Activated CD8-positive, alpha-beta memory T cell treated with anti-CD3 and anti-CD28 coated beads, Interleukin-2, amount 10 ng/mL, durations not matched to agents 7 days and 5 days (primary cell): ENCODE measurements around the gene MEF2A. TPM values are rescaled to one million over a fixed set of nuclear protein-coding genes. Genes with fewer than 3 reads are reported as not detected.
A peak's percentile ranks its signal among the peaks of the same experiment; 100 is the strongest.
"Not testable (repeated sequence)": the region's sequence is repeated elsewhere in the genome, so short reads cannot be mapped to it uniquely, and the experiment has no call there.

ENCODE experiments used
- ATAC-seq: fragments of 150-1000 bp; cut with Tn5 transposase; one replicate; pipeline ENCODE4 v1.10.0; 2021; ENCODE audit warnings: moderate library complexity
- CTCF ChIA-PET: fragments of 350-600 bp; sonication (Branson Sonifier 250); formaldehyde crosslinking; loops from one replicate; lab custom pipeline; 2021; ENCODE audit warnings: antibody characterized with exemption; lab: Charles Lee
- DNase-seq: peaks from one replicate; pipeline ENCODE4 v3.0.0-alpha.2; 2020
- H3K27ac Mint-ChIP-seq: one replicate; pipeline ENCODE4 v1.8.0; 2021; ENCODE audit warnings: mild to moderate bottlenecking, mixed read lengths
- H3K27me3 Mint-ChIP-seq: one replicate; pipeline ENCODE4 v1.8.0; 2021; ENCODE audit warnings: mixed read lengths
- H3K36me3 Mint-ChIP-seq: one replicate; pipeline ENCODE4 v1.8.0; 2021; ENCODE audit warnings: mild to moderate bottlenecking, mixed read lengths
- H3K4me1 Mint-ChIP-seq: one replicate; pipeline ENCODE4 v1.8.0; 2021; ENCODE audit warnings: mixed read lengths
- H3K4me3 Mint-ChIP-seq: one replicate; pipeline ENCODE4 v1.8.0; 2021; ENCODE audit warnings: mild to moderate bottlenecking, moderate library complexity, mixed read lengths
- H3K9me3 Mint-ChIP-seq: one replicate; pipeline ENCODE4 v1.8.0; 2022; ENCODE audit warnings: low read depth, mixed read lengths
- total RNA-seq, 2 experiments: library from RNA; stranded (reverse); gene quantifications; one replicate each; pipeline ENCODE4 v1.2.3, GENCODE V29; 2021

Gene MEF2A
- total RNA-seq, 2 experiments from 2014 or later: 20.4 to 23.4 TPM

DNA sequence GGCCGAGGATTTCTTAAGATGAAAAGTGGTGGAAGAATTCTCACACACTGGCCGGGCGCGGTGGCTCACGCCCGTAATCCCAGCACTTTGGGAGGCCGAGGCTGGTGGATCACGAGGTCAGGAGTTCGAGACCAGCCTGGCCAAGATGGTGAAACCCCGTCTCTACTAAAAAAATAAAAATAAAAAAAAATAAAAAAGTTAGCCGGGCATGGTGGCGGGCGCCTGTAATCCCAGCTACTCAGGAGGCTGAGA lies 168.2 kb downstream of the MEF2A start:
- H3K9me3 Mint-ChIP-seq, H3K36me3 Mint-ChIP-seq: not testable (repeated sequence)
- CTCF ChIA-PET: interaction anchor here (2.0 to 2.6 kb wide), 2 partner anchors 23 to 461 kb away, joined by 12 to 14 read pairs; no protein-coding TSS in a partner anchor

DNA sequence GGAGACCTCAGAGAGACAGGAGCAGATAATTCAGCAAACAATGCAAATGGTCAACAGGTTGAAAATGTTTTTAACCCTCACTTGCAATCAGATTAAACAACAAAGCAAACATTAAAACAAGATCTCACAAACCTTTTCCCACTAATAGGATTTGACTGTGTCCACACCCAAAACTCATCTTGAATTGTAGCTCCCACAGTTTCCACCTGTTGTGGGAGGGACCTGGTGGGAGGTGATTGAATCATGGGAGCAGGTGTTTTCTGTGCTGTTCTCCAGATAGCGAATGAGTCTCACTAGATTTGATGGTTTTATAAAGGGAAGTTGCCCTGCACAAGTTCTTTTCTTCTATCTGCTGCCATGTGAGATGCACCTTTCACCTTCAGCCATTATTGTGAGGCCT lies 168.8 kb downstream of the MEF2A start:
- DNase-seq: no peak
- CTCF ChIA-PET: interaction anchor here (1.8 to 2.6 kb wide), 2 partner anchors 22 to 448 kb away, joined by 4 to 12 read pairs; no protein-coding TSS in a partner anchor
- Mint-ChIP-seq H3K27ac (peak overlapping the region; percentile 46), H3K4me1 (peaks cover 26% of the 10 kb centered on the region), H3K4me3 (peak overlapping the region; percentile 13), H3K36me3 (no peaks in the 10 kb centered on the region), H3K9me3 (no peaks in the 10 kb centered on the region), H3K27me3 (no peaks in the 10 kb centered on the region)
- ATAC-seq: no peak

More for the DNA sequence above, 168.2 kb downstream of the MEF2A start:
- Mint-ChIP-seq H3K4me3 (peak overlapping the region; percentile 75), H3K27ac (peak overlapping the region; percentile 85), H3K4me1 (peaks cover 26% of the 10 kb centered on the region)
- not testable (repeated sequence) for DNase-seq, ATAC-seq, H3K27me3 Mint-ChIP-seq

DNA sequence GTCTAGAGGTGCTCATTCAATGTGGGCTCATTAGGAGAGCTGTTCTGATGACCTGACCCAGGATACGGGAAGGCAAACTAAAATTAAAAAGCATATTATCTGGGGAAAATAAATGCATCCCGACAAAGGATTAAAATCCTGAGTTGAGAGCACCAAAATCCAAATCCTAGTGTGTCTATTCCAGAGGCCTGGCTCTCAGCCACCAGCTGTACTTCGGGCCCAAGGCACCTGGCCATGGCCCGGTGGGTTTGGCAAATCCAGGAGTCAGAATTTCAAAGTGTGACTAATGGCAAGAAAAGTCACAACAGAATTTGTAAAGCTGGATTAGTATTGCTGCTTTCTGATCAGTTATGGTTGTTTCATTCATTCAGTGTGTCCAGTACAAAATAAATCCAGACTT lies 170.1 kb downstream of the MEF2A start:
- H3K27ac Mint-ChIP-seq: no peak overlapping the region
- H3K4me1 Mint-ChIP-seq: peaks cover 22% of the 10 kb centered on the region
- no peaks in the 10 kb centered on the region for H3K9me3 Mint-ChIP-seq
- DNase-seq (no peak), ATAC-seq (no peak)
- CTCF ChIA-PET: interaction anchor here (0.9 to 1.8 kb wide), 2 partner anchors 89 to 449 kb away, joined by 3 to 4 read pairs; no protein-coding TSS in a partner anchor
- no peaks in the 10 kb centered on the region for H3K36me3 Mint-ChIP-seq
- no peak overlapping the region for H3K4me3 Mint-ChIP-seq
- no peaks in the 10 kb centered on the region for H3K27me3 Mint-ChIP-seq

DNA sequence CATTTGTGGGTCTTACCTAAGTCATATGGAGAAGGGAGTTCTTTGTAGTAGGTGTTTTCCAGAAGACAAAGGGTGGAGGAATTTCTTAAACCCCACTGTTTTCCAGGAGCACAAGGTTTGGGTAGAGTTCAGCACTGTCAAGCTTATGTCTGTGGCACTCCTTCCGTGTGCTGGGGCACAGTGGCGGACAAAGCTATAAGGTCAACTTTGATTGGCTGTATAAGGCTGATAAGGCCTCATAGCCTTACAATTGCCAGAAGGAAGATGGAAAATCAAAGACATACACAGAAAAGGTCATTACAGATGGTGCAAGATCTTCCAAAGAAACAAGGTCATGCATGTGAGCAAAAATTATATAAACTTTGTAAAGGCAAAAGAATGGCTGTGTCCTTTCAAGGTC lies 170.9 kb downstream of the MEF2A start:
- CTCF ChIA-PET: interaction anchor here (0.9 kb wide), 2 partner anchors 90 to 464 kb away, joined by 3 read pairs; no protein-coding TSS in a partner anchor
- peaks cover 17% of the 10 kb centered on the region for H3K4me1 Mint-ChIP-seq
- no peaks in the 10 kb centered on the region for H3K27me3 Mint-ChIP-seq
- H3K9me3 Mint-ChIP-seq: no peaks in the 10 kb centered on the region
- no peaks in the 10 kb centered on the region for H3K36me3 Mint-ChIP-seq
- no peak overlapping the region for H3K27ac Mint-ChIP-seq
- no peak overlapping the region for H3K4me3 Mint-ChIP-seq
- DNase-seq (no peak), ATAC-seq (no peak)

DNA sequence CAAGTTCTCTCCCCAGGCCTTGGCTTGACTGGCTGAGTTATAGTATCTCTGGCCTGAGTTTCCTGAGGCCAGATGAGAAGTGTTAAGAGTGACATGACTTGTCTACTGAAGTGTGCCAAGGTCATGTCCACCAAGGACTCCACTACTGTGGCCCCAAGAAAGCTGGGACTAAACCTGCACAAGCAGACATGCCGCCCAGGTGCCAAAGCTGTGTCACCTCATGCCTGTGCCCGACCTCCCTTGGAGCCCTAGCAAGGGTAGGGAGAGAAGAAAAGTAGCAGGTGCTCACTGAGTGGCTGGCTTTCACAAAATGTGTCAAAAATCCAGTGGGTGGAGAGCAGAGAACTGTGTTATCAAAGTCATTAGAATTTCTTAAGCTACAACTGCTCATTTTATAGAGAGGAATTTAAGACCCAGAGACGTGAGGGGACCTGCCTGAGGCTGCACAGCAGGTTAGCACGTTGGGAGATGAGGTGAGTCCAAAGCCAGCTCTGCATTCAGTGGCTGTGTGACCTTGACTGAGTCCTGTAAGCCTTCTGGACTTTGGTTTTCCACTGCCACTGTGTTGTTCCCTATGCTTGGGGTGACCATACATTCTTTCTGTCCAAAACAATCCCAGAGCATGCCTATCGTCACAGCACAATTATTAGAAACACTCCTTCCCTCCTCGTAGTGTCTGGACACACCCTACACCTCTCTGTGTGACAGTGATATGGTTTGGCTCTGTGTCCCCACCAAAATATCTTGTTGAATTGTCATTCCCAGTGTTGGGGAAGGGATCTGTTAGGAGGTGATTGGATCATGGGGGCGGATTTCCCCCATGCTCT lies 172.4 kb downstream of the MEF2A start:
- Mint-ChIP-seq H3K27me3 (no peaks in the 10 kb centered on the region), H3K4me1 (peaks cover 9% of the 10 kb centered on the region), H3K27ac (no peak overlapping the region), H3K9me3 (no peaks in the 10 kb centered on the region), H3K36me3 (no peaks in the 10 kb centered on the region), H3K4me3 (no peak overlapping the region)
- DNase-seq (no peak), ATAC-seq (no peak)
- CTCF ChIA-PET: no interaction called here

DNA sequence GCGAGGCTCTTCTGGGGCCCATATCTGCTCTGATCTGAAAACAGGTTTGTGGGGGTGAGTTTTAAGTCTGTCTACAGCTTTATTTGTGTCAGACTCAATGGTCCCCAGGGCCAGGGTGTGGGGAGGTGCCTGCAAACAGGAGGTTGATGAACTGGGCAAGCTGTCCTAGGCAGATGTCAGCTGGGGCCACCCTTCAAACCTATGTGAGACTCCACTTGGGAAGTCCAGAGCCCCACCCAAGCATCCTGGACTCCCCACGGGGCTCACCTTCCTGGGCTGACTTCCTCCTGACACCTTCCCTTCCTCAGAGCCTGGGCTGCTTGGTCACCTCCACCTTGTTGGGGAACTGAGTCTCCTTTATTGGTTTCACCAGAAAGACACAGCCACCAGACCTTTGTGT lies 176.1 kb downstream of the MEF2A start:
- CTCF ChIA-PET: interaction anchor here (1.7 kb wide), 1 partner anchor 37 kb away, joined by 5 read pairs; no protein-coding TSS in a partner anchor
- Mint-ChIP-seq H3K4me1 (no peaks in the 10 kb centered on the region), H3K4me3 (no peak overlapping the region), H3K36me3 (no peaks in the 10 kb centered on the region), H3K27me3 (peaks cover 6% of the 10 kb centered on the region), H3K9me3 (no peaks in the 10 kb centered on the region), H3K27ac (no peak overlapping the region)
- DNase-seq (no peak), ATAC-seq (no peak)

DNA sequence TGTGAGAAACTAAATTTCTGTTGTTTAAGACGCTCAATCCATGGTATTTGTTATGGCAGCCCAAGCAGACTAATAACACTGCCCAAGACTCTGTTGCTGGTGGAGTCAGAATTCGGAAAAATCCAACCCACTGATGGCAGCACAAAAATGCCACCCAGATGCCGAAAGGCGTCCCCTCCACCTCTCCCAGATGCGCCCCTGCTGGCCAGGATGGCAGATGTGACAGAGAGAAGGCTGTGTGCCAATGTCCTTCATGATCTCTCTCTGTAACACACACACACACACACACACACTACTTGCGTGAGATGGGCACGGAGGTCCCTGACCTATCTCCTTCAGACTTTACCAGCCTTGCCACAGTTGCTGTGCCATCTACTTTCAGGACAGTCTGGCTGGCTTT lies 178.4 kb downstream of the MEF2A start:
- no peaks in the 10 kb centered on the region for H3K36me3 Mint-ChIP-seq
- H3K27me3 Mint-ChIP-seq: peaks cover 6% of the 10 kb centered on the region
- H3K4me1 Mint-ChIP-seq: no peaks in the 10 kb centered on the region
- no peak overlapping the region for H3K27ac Mint-ChIP-seq
- H3K9me3 Mint-ChIP-seq: no peaks in the 10 kb centered on the region
- CTCF ChIA-PET: no interaction called here
- ATAC-seq (no peak), DNase-seq (no peak)
- H3K4me3 Mint-ChIP-seq: no peak overlapping the region

DNA sequence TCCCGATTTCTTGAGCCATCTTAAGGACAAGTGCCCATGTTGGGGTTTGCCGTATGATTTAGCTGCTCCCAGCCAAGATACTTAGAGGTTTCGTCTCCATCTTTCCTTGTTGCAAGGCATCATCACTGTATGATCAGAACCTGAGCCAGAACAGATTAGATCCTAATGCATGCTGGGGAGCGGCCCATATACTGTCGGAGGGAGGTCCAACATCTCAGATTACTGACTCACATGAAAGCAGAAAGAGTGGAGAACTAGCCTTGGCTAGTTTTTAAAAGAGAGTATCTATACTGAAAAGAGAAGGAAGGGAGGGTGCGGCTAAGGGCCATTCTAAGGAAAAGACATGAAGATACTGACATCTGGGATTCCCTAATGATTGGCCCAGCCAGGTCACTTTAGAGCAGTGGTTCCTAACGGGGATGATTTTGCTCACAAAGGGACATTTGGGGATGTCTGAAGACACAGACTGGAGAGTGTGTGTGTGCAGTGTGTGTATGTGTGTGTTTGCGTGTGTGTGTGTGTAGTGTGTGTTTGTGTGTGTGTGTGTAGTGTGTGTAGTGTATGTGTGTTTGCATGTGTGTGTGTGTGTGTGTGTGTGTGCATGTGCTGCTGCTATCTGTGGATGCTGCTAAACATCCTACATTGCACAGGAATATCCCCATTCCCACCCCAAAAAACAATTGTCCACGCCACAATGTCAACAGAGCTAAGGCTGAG lies 179.7 kb downstream of the MEF2A start:
- Mint-ChIP-seq H3K27ac (no peak overlapping the region), H3K36me3 (no peaks in the 10 kb centered on the region), H3K9me3 (no peaks in the 10 kb centered on the region), H3K4me1 (no peaks in the 10 kb centered on the region), H3K4me3 (no peak overlapping the region), H3K27me3 (peaks cover 6% of the 10 kb centered on the region)
- CTCF ChIA-PET: no interaction called here
- ATAC-seq (no peak), DNase-seq (no peak)

DNA sequence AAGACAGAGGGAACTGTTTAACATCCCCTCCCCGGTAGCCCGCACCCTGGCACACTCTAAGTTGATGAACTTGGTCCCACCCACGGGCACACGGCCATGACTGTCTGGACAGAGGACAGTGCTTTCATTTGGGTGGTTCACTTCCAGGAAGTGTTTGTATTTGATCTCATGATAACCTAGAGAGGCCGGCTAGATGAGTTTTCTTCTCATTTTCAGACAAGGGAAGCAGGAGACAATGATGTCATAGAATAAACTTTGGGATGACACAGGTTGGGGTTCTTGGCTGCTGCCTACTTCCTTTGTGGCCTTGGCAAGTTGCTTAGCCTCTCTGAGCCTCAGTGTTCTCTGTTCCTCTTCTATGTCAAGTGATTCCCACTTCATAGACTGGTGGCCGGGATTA lies 183.6 kb downstream of the MEF2A start:
- Mint-ChIP-seq H3K9me3 (no peaks in the 10 kb centered on the region), H3K4me3 (no peak overlapping the region), H3K27me3 (peaks cover 6% of the 10 kb centered on the region), H3K36me3 (no peaks in the 10 kb centered on the region), H3K27ac (no peak overlapping the region), H3K4me1 (no peaks in the 10 kb centered on the region)
- ATAC-seq (no peak), DNase-seq (no peak)
- CTCF ChIA-PET: no interaction called here

DNA sequence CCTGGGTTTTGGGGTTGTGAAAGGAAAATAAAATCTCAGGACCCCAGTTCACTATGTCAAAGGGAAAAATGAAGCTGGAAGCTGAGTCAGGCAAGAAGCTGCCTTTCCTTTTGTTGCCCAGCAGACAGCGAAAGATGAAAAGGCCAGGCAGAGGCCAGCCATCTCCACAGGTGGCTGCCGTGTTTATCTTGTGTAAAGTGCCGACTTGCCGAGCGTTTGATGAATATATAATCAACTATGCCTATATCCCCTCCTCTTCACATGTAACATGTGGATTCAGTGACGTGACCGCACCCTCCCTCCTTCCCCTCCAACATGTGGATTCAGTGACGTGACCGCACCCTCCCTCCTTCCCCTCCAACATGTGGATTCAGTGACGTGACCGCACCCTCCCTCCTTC lies 184.5 kb downstream of the MEF2A start:
- ATAC-seq, H3K9me3 Mint-ChIP-seq, DNase-seq, CTCF ChIA-PET, H3K4me1 Mint-ChIP-seq, H3K4me3 Mint-ChIP-seq, H3K27me3 Mint-ChIP-seq, H3K36me3 Mint-ChIP-seq, H3K27ac Mint-ChIP-seq: not testable (repeated sequence)

DNA sequence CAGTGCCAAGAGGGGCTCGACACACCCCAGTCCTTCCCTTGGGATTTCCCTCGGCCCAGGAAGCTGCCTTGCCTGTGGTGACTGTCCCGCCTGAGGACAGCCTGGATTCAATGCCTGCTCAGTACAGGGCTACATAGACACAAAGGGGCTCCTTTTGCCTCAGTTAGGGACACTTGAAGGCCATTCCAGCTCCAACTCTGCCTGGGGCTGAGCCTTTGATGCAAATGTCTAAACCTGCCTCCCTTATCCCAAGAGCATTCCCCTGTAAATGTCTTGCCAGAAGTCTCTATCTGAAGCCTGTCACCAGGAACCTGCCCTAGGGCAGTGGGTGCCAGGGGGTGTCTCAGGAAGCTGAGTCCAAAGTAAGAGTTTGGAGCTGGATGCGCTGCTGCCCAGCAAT lies 186.8 kb downstream of the MEF2A start:
- no peaks in the 10 kb centered on the region for H3K36me3 Mint-ChIP-seq

DNA sequence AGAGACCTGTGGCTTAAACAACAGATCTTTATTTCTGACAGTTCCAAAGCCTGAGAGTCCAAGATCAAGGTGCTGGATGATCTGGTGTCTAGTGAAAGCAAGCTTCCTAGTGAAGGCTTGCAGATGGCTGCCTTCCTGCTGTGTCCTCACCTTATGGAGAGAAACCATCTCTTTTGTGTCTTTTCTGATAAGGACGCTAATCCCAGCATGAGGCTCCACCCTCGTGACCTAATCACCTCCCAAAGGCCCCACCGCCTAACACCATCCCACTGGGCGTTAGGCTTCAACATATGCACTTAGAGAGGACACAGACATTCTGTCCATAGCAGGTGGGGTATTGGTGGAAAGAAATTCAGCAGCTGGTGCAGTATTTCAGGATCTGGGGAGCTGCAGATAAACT lies 187.3 kb downstream of the MEF2A start:
- DNase-seq (no peak), ATAC-seq (no peak)
- Mint-ChIP-seq H3K4me3 (no peak overlapping the region), H3K36me3 (no peaks in the 10 kb centered on the region), H3K27ac (no peak overlapping the region), H3K9me3 (no peaks in the 10 kb centered on the region), H3K4me1 (peaks cover 6% of the 10 kb centered on the region), H3K27me3 (peaks cover 3% of the 10 kb centered on the region)
- CTCF ChIA-PET: interaction anchor here (0.9 to 2.6 kb wide), 4 partner anchors 49 to 498 kb away, joined by 3 to 12 read pairs (median 4); no protein-coding TSS in a partner anchor

More for the DNA sequence above, 186.8 kb downstream of the MEF2A start:
- H3K27ac Mint-ChIP-seq: no peak overlapping the region
- H3K4me1 Mint-ChIP-seq: peaks cover 6% of the 10 kb centered on the region
- CTCF ChIA-PET: interaction anchor here (1.0 to 1.3 kb wide), 2 partner anchors 48 to 497 kb away, joined by 3 to 5 read pairs; no protein-coding TSS in a partner anchor
- DNase-seq: no peak
- no peak for ATAC-seq
- no peaks in the 10 kb centered on the region for H3K9me3 Mint-ChIP-seq
- H3K4me3 Mint-ChIP-seq: no peak overlapping the region
- H3K27me3 Mint-ChIP-seq: peaks cover 2% of the 10 kb centered on the region

DNA sequence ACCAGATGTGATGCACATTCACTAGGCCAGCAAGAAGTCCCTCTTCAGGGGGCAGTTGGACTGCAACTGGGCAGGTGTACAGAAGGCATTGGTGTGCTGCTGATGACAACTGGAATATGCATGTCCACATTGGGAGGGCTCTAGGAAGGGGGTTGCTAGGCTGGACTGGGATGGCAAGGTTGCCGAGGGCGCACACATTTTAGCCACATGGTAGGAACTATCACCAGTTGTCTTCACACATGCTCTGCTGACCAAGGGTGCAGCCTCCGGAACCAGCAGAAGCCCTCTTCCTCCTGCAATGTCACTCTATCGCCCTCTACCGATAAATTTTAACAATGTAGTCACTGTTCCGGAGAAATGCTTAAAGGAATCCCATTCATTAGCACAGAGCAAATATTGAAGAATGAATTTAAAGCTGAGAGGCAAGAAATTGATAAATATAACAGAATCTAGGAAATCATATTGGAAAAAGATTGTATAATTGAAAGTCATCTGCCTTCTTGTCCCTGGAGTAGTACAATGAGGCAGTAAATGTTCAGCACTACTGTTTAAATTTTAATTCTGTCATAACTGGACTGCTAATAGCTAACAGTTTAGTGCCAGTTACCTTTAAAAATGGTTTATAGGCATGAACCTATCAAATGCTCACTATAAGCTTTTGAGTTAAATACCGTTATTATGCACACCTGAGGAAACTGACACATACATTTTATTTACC lies 190.1 kb downstream of the MEF2A start:
- H3K27ac Mint-ChIP-seq: no peak overlapping the region
- CTCF ChIA-PET: interaction anchor here (0.7 to 2.6 kb wide), 20 partner anchors 10 to 523 kb away, joined by 3 to 22 read pairs (median 3); partner anchors contain the start of gene LYSMD4
- H3K36me3 Mint-ChIP-seq: no peaks in the 10 kb centered on the region
- ATAC-seq (peak; percentile 89), DNase-seq (peak; percentile 50)
- peaks cover 8% of the 10 kb centered on the region for H3K27me3 Mint-ChIP-seq
- no peak overlapping the region for H3K4me3 Mint-ChIP-seq
- peaks cover 6% of the 10 kb centered on the region for H3K4me1 Mint-ChIP-seq
- H3K9me3 Mint-ChIP-seq: no peaks in the 10 kb centered on the region
